Mesodermal cell (in vitro differentiated cells): Measurements from ENCODE around the gene EEF1A2.
"Not testable (repeated sequence)": the region's sequence is repeated elsewhere in the genome, so short reads cannot be mapped to it uniquely, and the experiment has no call there.

Experiments
- H3K27ac ChIP-seq: 2 replicates; pipeline ENCODE4 v1.7.0; 2013; ENCODE audit warnings: mild to moderate bottlenecking, low read depth, low read length, moderate library complexity; ENCODE audit not compliant: severe bottlenecking
- H3K36me3 ChIP-seq: 2 replicates; pipeline ENCODE4 v1.7.1; 2013; ENCODE audit warnings: mild to moderate bottlenecking, low read length, moderate library complexity; ENCODE audit not compliant: control insufficient read depth, insufficient read depth
- H3K4me1 ChIP-seq: one replicate; pipeline ENCODE4 v1.7.1; 2013; ENCODE audit warnings: mild to moderate bottlenecking, low read length; ENCODE audit not compliant: insufficient read depth, control insufficient read depth, poor library complexity, severe bottlenecking
- H3K4me3 ChIP-seq: 2 replicates; pipeline ENCODE4 v1.7.0; 2013; ENCODE audit warnings: low read length, control low read depth, mild to moderate bottlenecking; ENCODE audit not compliant: insufficient read depth, poor library complexity, severe bottlenecking; ENCODE audit errors: extremely low read depth
- H3K9me3 ChIP-seq: 2 replicates; pipeline ENCODE4 v1.7.1; 2013; ENCODE audit warnings: mild to moderate bottlenecking, low read length, moderate library complexity; ENCODE audit not compliant: control insufficient read depth
- WGBS, 2 experiments: methylation state at CpG; one replicate each; pipeline ENCODE4 v1.1.5; 2013; ENCODE audit warnings: missing lambda C conversion rate in 2 of 2; ENCODE audit not compliant: insufficient coverage in 2 of 2; 5-methylcytosine and 5-hydroxymethylcytosine counted together

EEF1A2 gene

GRCh38 chr20:63483834-63484233, 15.0 kb downstream of the EEF1A2 start:
- WGBS, 2 experiments = 65 to 68% methylated on average over 8 to 9 of the region's 12 CpGs
- Histone ChIP-seq H3K4me3 (no peak overlapping the region), H3K36me3 (no peaks in the 10 kb centered on the region), H3K27ac (no peak overlapping the region), H3K9me3 (no peaks in the 10 kb centered on the region), H3K4me1 (no peaks in the 10 kb centered on the region)

- WGBS, 2 experiments = 56 to 62% methylated on average over 9 to 10 of the region's 11 CpGs
- Histone ChIP-seq H3K9me3 (no peaks in the 10 kb centered on the region), H3K4me1 (no peaks in the 10 kb centered on the region), H3K27ac (no peak overlapping the region), H3K36me3 (no peaks in the 10 kb centered on the region), H3K4me3 (no peak overlapping the region)
These were observed 16.8 kb downstream of the EEF1A2 start for GRCh38 chr20:63482021-63482587.

- 79 to 90% methylated on average over 2 to 9 of the region's 12 CpGs for WGBS, 2 experiments
- Histone ChIP-seq H3K9me3 (no peaks in the 10 kb centered on the region), H3K36me3 (no peaks in the 10 kb centered on the region), H3K27ac (no peak overlapping the region), H3K4me1 (no peaks in the 10 kb centered on the region), H3K4me3 (no peak overlapping the region)
These were observed 17.4 kb downstream of the EEF1A2 start for GRCh38 chr20:63481503-63481902.

GRCh38 chr20:63479695-63480419, 19.0 kb downstream of the EEF1A2 start:
- not testable (repeated sequence) for H3K36me3 ChIP-seq, H3K4me3 ChIP-seq, H3K9me3 ChIP-seq, H3K4me1 ChIP-seq, H3K27ac ChIP-seq
- 85% methylated on average over 18 to 22 of the region's 32 CpGs for WGBS, 2 experiments

GRCh38 chr20:63478346-63479302, 20.3 kb downstream of the EEF1A2 start:
- no peak overlapping the region for H3K4me3 ChIP-seq
- no peak overlapping the region for H3K27ac ChIP-seq
- no peaks in the 10 kb centered on the region for H3K4me1 ChIP-seq
- 90 to 92% methylated on average over 30 to 32 of the region's 34 CpGs for WGBS, 2 experiments
- no peaks in the 10 kb centered on the region for H3K36me3 ChIP-seq
- H3K9me3 ChIP-seq = no peaks in the 10 kb centered on the region

GRCh38 chr20:63477944-63478343, 20.9 kb downstream of the EEF1A2 start:
- 78 to 89% methylated on average over 16 to 17 of the region's 17 CpGs for WGBS, 2 experiments
- no peak overlapping the region for H3K27ac ChIP-seq
- no peaks in the 10 kb centered on the region for H3K9me3 ChIP-seq
- no peak overlapping the region for H3K4me3 ChIP-seq
- H3K36me3 ChIP-seq = no peaks in the 10 kb centered on the region
- no peaks in the 10 kb centered on the region for H3K4me1 ChIP-seq

- H3K4me1 ChIP-seq = no peaks in the 10 kb centered on the region
- H3K9me3 ChIP-seq = no peaks in the 10 kb centered on the region
- 58 to 64% methylated on average over 15 to 20 of the region's 21 CpGs for WGBS, 2 experiments
- H3K27ac ChIP-seq = no peak overlapping the region
- no peaks in the 10 kb centered on the region for H3K36me3 ChIP-seq
- H3K4me3 ChIP-seq = no peak overlapping the region
These were observed 21.7 kb downstream of the EEF1A2 start for GRCh38 chr20:63477061-63477616.

- WGBS, 2 experiments = 17 to 20% methylated on average over 14 to 16 of the region's 16 CpGs
- Histone ChIP-seq H3K36me3 (no peaks in the 10 kb centered on the region), H3K27ac (no peak overlapping the region), H3K4me3 (no peak overlapping the region), H3K9me3 (no peaks in the 10 kb centered on the region), H3K4me1 (peaks cover 3% of the 10 kb centered on the region)
These were observed 23.7 kb downstream of the EEF1A2 start for GRCh38 chr20:63475209-63475608.

- peaks cover 3% of the 10 kb centered on the region for H3K4me1 ChIP-seq
- H3K36me3 ChIP-seq = no peaks in the 10 kb centered on the region
- H3K9me3 ChIP-seq = no peaks in the 10 kb centered on the region
- no peak overlapping the region for H3K4me3 ChIP-seq
- WGBS, 2 experiments = 37 to 38% methylated on average over 29 to 30 of the region's 30 CpGs
- H3K27ac ChIP-seq = no peak overlapping the region
These were observed 25.1 kb downstream of the EEF1A2 start for GRCh38 chr20:63473555-63474449.
